Esophagus muscularis mucosa (tissue), 3 donors: ENCODE results near the gene DPH7.

Experiments
- CTCF ChIP-seq, 3 experiments: fragments of 200-600 bp in 2 of 3; fragments of 450-650 bp in 1 of 3; sonication (generic) in 2 of 3; IDR thresholded peaks; one replicate each; pipeline ENCODE4 v1.5.1; 2017 to 2019; ENCODE audit warnings: antibody characterized with exemption in 3 of 3, mild to moderate bottlenecking in 2 of 3, moderate library complexity in 1 of 3
- EP300 ChIP-seq: sonication (generic); formaldehyde crosslinking; IDR thresholded peaks from one replicate; pipeline ENCODE4 v1.6.1; 2017; ENCODE audit warnings: antibody characterized with exemption

- TF ChIP-seq CTCF (IDR thresholded peaks at IDR 0.05) (no peak), EP300 (no peak)
Observed at GRCh38 chr9:137580209-137580953, 1.7 kb upstream of the DPH7 start.
